Body of pancreas (tissue), 4 donors: ENCODE results near the gene DARS1. TPM values are rescaled to one million over a fixed set of nuclear protein-coding genes. Genes with fewer than 3 reads are reported as not detected.

Experiments
- ATAC-seq: fragments of 150-250 bp; one replicate; pipeline ENCODE4 v1.9.1; 2016
- DNase-seq, 4 donors: peaks; one replicate each; pipeline ENCODE4 v3.0.0-alpha.2; 2019
- H3K27ac ChIP-seq, 4 donors: fragments of 200-600 bp; sonication (generic); 1 replicate in 3 of 4; 2 replicates in 1 of 4; pipeline versions ENCODE4 v1.5.1 to v1.6.1; 2016 to 2019; ENCODE audit warnings: mild to moderate bottlenecking in 1 of 4, mixed read lengths in 1 of 4, moderate library complexity in 1 of 4
- H3K27me3 ChIP-seq, 2 donors: fragments of 200-600 bp; sonication (generic); one replicate each; pipeline ENCODE4 v1.6.0; 2016; ENCODE audit warnings: mild to moderate bottlenecking in 1 of 2
- H3K36me3 ChIP-seq, 2 donors: fragments of 200-600 bp; sonication (generic); replicated peaks in 1 of 2; 2 replicates each; pipeline ENCODE4 v1.5.1; 2016; ENCODE audit warnings: low read depth in 2 of 2; ENCODE audit not compliant: insufficient read depth in 1 of 2
- H3K4me1 ChIP-seq: fragments of 200-600 bp; sonication (generic); one replicate; pipeline ENCODE4 v1.6.0; 2016
- H3K4me3 ChIP-seq, 2 donors: fragments of 200-600 bp; sonication (generic); 1 replicate in 1 of 2; 2 replicates in 1 of 2; pipeline ENCODE4 v1.5.1; 2016 to 2019
- H3K9me3 ChIP-seq, 3 donors: fragments of 200-600 bp; sonication (generic); 1 replicate in 2 of 3; 2 replicates in 1 of 3; pipeline ENCODE4 v1.5.1; 2016
- CTCF ChIP-seq, 7 experiments: fragments of 450-650 bp in 4 of 7; fragments of 200-600 bp in 3 of 7; sonication (generic) in 3 of 7; IDR thresholded peaks; one replicate each; pipeline ENCODE4 v1.5.1; 2016 to 2019; ENCODE audit warnings: antibody characterized with exemption in 7 of 7
- POLR2A ChIP-seq, 3 donors: fragments of 450-650 bp; IDR thresholded peaks; one replicate each; pipeline ENCODE4 v1.6.1; 2016; ENCODE audit warnings: antibody characterized with exemption in 3 of 3, mild to moderate bottlenecking in 2 of 3
- WGBS, 2 donors: methylation state at CpG; one replicate each; pipeline ENCODE4 v1.1.5; 2017; 5-methylcytosine and 5-hydroxymethylcytosine counted together
- intact Hi-C: fragments of 100-400 bp; cut with DNase I; formaldehyde crosslinking; loops from one replicate; pipeline ENCODE4 v1.15.1; 2023
- total RNA-seq, 2 donors: library from RNA; depleted of rRNA; stranded (reverse); fragments of >200 nt; gene quantifications; one replicate each; pipeline ENCODE4 v1.1.0, GENCODE V29; 2016

The DARS1 gene
- 10 to 100 TPM; 22.1 to 29.3 TPM for total RNA-seq

GRCh38 chr2:135985018-135985825 lies at the start of gene DARS1:
TSS of gene DARS1 (minus strand) at chr2:135985626. CDS start at chr2:135985468, 158 bp downstream.
- Histone ChIP-seq H3K9me3 (no peaks in the 10 kb centered on the region), H3K27me3 (no peaks in the 10 kb centered on the region), H3K36me3 (no peaks in the 10 kb centered on the region), H3K27ac (peak within 1 kb of the TSS; percentile 82 to 98 (median 91)), H3K4me1 (peaks cover 16% of the 10 kb centered on the region), H3K4me3 (peak within 1 kb of the TSS; percentile 71 to 89)
- peak; percentile 93 to 95 (median 94) for DNase-seq
- intact Hi-C loops: no loop called here
- peak in 1 of 7 experiments; percentile 6 for TF ChIP-seq CTCF (IDR thresholded peaks at IDR 0.05)
- peak; percentile 62 to 90 (median 89) for TF ChIP-seq POLR2A (IDR thresholded peaks at IDR 0.05)
- ATAC-seq: peak; percentile 97
- 0 to 1% methylated on average over 29 to 62 of the region's 64 CpGs for WGBS, 2 donors

- no peaks in the 10 kb centered on the region for H3K36me3 ChIP-seq
- no peaks in the 10 kb centered on the region for H3K4me1 ChIP-seq
- DNase-seq (no peak), ATAC-seq (no peak)
- no peaks in the 10 kb centered on the region for H3K27me3 ChIP-seq
- WGBS, 2 donors: 64 to 70% methylated on average over 3 of the region's 3 CpGs
- TF ChIP-seq POLR2A (IDR thresholded peaks at IDR 0.05) (no peak), CTCF (IDR thresholded peaks at IDR 0.05) (no peak)
- intact Hi-C loops: no loop called here
- H3K9me3 ChIP-seq: no peaks in the 10 kb centered on the region
- H3K4me3 ChIP-seq: no peak overlapping the region
- H3K27ac ChIP-seq: no peak overlapping the region
These were observed 49.2 kb upstream of the DARS1 start for GRCh38 chr2:136034629-136035028.

- H3K9me3 ChIP-seq: no peaks in the 10 kb centered on the region
- ATAC-seq (no peak), DNase-seq (no peak)
- H3K27me3 ChIP-seq: no peaks in the 10 kb centered on the region
- intact Hi-C loops: no loop called here
- H3K27ac ChIP-seq: no peak overlapping the region
- no peaks in the 10 kb centered on the region for H3K36me3 ChIP-seq
- no peak overlapping the region for H3K4me3 ChIP-seq
- H3K4me1 ChIP-seq: no peaks in the 10 kb centered on the region
- TF ChIP-seq POLR2A (IDR thresholded peaks at IDR 0.05) (no peak), CTCF (IDR thresholded peaks at IDR 0.05) (no peak)
- WGBS, 2 donors: 90 to 91% methylated on average over 3 of the region's 3 CpGs
These were observed 47.5 kb upstream of the DARS1 start for GRCh38 chr2:136032817-136033535.

GRCh38 chr2:136032192-136032591 lies 46.8 kb upstream of the DARS1 start:
- ATAC-seq (no peak), DNase-seq (no peak)
- Histone ChIP-seq H3K4me1 (no peaks in the 10 kb centered on the region), H3K27ac (no peak overlapping the region), H3K4me3 (no peak overlapping the region), H3K36me3 (no peaks in the 10 kb centered on the region), H3K27me3 (no peaks in the 10 kb centered on the region), H3K9me3 (no peaks in the 10 kb centered on the region)
- intact Hi-C loops: no loop called here
- TF ChIP-seq CTCF (IDR thresholded peaks at IDR 0.05): no peak
- no peak for TF ChIP-seq POLR2A (IDR thresholded peaks at IDR 0.05)
- 65 to 70% methylated on average over 3 of the region's 3 CpGs for WGBS, 2 donors
